Peyer's patch (tissue), 4 donors: ENCODE results near the gene SAMD4B.

Source experiments
- CTCF ChIP-seq, 6 experiments: fragments of 450-650 bp in 4 of 6; fragments of 200-600 bp in 2 of 6; sonication (generic) in 1 of 6; IDR thresholded peaks; one replicate each; pipeline ENCODE4 v1.5.1; 2017 to 2019; ENCODE audit warnings: antibody characterized with exemption in 6 of 6, mild to moderate bottlenecking in 3 of 6, moderate library complexity in 1 of 6
- POLR2A ChIP-seq, 2 donors: fragments of 450-650 bp; IDR thresholded peaks; one replicate each; pipeline ENCODE4 v1.5.1; 2017; ENCODE audit warnings: antibody characterized with exemption in 2 of 2, mild to moderate bottlenecking in 2 of 2, moderate library complexity in 2 of 2

- peak in 1 of 6 experiments; percentile 17 for TF ChIP-seq CTCF (IDR thresholded peaks at IDR 0.05)
- TF ChIP-seq POLR2A (IDR thresholded peaks at IDR 0.05), result peak; percentile 52 to 71
These were observed 68.0 kb downstream of the SAMD4B start for GRCh38 chr19:39410017-39410830.
